Measurements from ENCODE around the gene DNAH1.

DNA sequence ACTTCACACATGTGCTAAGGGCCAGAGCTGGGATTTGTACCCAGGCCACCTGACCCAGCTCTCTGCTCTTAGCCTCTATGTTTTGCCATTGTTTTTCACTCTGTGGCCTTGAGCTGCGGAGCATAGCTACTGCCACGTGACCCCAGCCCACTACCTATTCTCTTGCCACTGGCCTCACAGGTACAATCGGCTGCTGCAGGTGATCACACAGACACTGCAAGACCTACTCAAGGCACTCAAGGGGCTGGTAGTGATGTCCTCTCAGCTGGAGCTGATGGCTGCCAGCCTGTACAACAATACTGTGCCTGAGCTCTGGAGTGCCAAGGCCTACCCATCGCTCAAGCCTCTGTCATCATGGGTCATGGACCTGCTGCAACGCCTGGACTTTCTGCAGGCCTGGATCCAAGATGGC is 82.6 kb downstream of the DNAH1 start:
- TF ChIP-seq, protein P1, sequence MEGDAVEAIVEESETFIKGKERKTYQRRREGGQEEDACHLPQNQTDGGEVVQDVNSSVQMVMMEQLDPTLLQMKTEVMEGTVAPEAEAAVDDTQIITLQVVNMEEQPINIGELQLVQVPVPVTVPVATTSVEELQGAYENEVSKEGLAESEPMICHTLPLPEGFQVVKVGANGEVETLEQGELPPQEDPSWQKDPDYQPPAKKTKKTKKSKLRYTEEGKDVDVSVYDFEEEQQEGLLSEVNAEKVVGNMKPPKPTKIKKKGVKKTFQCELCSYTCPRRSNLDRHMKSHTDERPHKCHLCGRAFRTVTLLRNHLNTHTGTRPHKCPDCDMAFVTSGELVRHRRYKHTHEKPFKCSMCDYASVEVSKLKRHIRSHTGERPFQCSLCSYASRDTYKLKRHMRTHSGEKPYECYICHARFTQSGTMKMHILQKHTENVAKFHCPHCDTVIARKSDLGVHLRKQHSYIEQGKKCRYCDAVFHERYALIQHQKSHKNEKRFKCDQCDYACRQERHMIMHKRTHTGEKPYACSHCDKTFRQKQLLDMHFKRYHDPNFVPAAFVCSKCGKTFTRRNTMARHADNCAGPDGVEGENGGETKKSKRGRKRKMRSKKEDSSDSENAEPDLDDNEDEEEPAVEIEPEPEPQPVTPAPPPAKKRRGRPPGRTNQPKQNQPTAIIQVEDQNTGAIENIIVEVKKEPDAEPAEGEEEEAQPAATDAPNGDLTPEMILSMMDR (optimal IDR thresholded peaks at IDR 0.05 in 1 of 3, IDR thresholded peaks at IDR 0.05 in 1 of 3, conservative IDR thresholded peaks at IDR 0.05 in 1 of 3; ENCODE audit: extremely low read depth in 1 of 3, insufficient read depth in 2 of 3, low read length in 3 of 3): no peak
- TF ChIP-seq EZH2 (IDR thresholded peaks at IDR 0.05; ENCODE audit: low read length): no peak

All from keratinocyte (primary cell).